ENCODE results near the gene IGF2. TPM values are rescaled to one million over a fixed set of nuclear protein-coding genes. Genes with fewer than 3 reads are reported as not detected.

The IGF2 gene
- total RNA-seq, 1 donor from 2014 or later = 11.7 TPM

- DNase-seq (ENCODE audit: low read depth) = no peak
- TF ChIP-seq, protein P1, sequence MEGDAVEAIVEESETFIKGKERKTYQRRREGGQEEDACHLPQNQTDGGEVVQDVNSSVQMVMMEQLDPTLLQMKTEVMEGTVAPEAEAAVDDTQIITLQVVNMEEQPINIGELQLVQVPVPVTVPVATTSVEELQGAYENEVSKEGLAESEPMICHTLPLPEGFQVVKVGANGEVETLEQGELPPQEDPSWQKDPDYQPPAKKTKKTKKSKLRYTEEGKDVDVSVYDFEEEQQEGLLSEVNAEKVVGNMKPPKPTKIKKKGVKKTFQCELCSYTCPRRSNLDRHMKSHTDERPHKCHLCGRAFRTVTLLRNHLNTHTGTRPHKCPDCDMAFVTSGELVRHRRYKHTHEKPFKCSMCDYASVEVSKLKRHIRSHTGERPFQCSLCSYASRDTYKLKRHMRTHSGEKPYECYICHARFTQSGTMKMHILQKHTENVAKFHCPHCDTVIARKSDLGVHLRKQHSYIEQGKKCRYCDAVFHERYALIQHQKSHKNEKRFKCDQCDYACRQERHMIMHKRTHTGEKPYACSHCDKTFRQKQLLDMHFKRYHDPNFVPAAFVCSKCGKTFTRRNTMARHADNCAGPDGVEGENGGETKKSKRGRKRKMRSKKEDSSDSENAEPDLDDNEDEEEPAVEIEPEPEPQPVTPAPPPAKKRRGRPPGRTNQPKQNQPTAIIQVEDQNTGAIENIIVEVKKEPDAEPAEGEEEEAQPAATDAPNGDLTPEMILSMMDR (conservative IDR thresholded peaks at IDR 0.05; ENCODE audit: low read depth, low read length) = no peak
Observed at GRCh38 chr11:2146051-2146450, 6.9 kb upstream of the IGF2 start.

DNA sequence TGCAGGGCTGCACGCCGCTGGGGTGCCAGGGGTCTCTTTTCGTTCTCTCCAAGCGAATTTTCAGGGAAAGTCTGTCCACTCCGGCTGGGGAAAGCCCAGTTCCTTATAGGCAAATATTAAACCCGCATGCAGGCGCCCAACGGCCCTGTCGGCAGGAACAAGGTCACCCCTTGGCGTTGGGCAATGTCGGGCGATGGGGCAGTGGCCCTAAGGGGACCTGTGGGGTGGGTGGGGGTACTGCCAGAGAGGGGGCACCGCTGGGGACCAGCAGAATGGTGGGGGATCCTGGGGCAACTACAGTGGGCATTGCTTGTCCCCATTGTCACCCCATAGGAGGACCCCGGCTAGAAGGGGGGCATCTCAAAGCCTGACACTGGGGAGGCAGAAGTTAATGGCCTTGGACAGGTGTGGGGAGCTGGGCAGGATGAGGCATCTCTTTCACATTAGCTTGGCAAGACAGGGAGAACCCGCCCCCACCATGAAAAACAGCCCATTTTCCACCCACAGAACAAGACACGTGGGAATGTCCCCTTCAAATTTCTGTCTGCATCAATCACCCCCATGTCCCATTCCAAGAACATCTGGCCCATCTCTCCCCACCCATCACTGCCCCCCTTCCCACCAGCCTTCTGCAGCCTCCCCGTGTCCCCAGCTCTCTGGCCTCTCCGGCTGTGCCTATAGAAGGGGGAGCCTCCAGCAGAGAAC, 5.5 kb upstream of the IGF2 start:
- H3K4me3 ChIP-seq (ENCODE audit: low read depth, low read length) = no peak overlapping the region

More at GRCh38 chr11:2146051-2146450, 6.9 kb upstream of the IGF2 start:
- no peak overlapping the region for H3K4me3 ChIP-seq (ENCODE audit: low read depth, low read length)

DNA sequence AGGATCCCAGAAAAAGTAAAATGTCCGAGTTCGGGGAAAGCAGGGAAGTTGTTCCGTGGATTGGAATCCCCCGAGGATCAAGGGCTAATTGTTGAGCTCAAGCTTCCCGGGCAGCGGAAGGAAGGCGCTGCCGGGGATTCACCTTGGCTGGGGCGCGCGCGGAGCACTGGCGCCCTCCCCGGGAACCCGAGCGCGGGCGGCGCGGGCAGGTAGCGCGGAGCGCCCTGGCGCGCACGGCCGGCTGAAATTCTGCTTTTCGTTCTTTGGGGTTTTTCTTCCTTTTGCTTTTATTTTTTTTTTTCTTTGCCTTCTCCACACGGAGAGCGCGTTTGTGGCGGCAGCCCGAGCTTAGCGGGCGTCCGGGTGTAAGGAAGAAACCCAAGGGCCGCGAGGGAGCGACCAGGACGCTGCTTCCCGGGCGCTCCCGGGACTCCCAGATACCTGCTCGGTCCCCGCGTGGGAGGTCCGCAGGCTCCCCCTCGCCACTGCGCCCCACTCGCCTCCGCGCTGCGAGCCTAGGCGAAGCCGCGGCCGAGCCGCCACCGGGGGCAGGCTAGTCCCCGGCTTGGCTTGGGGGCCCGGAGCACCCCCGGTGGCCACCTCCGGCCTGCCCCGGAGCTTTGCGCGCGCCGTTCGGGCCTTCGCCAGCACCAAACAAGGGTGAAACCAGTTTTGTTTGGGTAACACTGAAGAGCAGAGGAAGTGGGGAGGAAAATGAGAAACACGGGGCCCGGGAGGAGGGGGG, 4.8 kb upstream of the IGF2 start:
- TF ChIP-seq, protein P1 (conservative IDR thresholded peaks at IDR 0.05; ENCODE audit: low read depth, low read length) = no peak
- no peak for DNase-seq (ENCODE audit: low read depth)

More for the DNA sequence above, 5.5 kb upstream of the IGF2 start:
- TF ChIP-seq, protein P1 (conservative IDR thresholded peaks at IDR 0.05; ENCODE audit: low read depth, low read length) = no peak
- DNase-seq (ENCODE audit: low read depth) = no peak

GRCh38 chr11:2143477-2143798, 4.2 kb upstream of the IGF2 start:
- TF ChIP-seq, protein P1 (conservative IDR thresholded peaks at IDR 0.05; ENCODE audit: low read depth, low read length) = no peak
- DNase-seq (ENCODE audit: low read depth) = no peak
- no peak overlapping the region for H3K4me3 ChIP-seq (ENCODE audit: low read depth, low read length)

More for the DNA sequence above, 4.8 kb upstream of the IGF2 start:
- H3K4me3 ChIP-seq (ENCODE audit: low read depth, low read length) = no peak overlapping the region

DNA sequence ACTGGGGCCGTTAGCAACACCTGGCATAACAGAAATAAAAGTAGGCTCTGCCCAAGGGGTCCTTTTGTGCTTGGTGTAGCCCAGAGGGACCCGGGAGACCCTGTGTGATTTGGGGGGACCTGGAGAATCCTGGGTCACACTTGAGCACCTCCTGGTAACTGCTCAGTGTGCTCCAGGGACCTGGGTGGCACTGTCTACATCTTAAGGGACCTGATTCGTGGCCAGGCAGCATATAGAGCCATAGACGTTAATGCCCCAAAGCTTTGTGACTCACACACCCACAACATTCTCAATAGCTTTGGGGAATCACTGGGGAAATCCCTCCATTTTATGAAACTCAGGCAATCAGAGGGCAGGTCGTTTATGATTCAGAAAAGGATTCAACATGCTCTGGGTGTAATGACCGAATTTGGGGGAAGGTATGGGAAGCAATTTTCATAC, 3.6 kb upstream of the IGF2 start:
- DNase-seq (ENCODE audit: low read depth) = no peak
- TF ChIP-seq, protein P1 (conservative IDR thresholded peaks at IDR 0.05; ENCODE audit: low read depth, low read length) = no peak

DNA sequence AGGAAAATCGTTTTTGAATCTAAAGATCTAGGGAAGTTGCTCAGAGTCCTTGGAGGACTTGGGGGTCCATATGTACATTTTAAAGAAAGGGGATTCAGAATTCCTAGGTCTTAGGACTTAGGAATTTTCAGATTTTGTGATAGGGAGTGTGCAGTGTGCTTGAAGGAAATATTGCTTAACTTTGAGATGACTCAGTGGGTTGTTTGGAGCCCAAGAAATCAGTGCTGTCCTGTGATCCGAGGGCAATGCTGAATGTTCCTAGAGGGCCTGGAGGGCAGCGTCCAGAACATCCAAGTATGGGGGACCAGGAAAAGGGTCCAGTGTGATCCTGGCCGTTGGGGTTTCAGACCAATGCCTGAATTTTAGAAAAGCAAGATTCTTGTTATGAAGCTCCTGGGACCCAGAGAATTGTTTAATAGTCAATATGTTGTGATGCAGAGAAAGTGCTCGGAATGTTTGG, 3.1 kb upstream of the IGF2 start:
- no peak overlapping the region for H3K4me3 ChIP-seq (ENCODE audit: low read depth, low read length)
- peak; percentile 13 for DNase-seq (ENCODE audit: low read depth)
- TF ChIP-seq, protein P1 (conservative IDR thresholded peaks at IDR 0.05; ENCODE audit: low read depth, low read length) = no peak

More for the DNA sequence above, 3.6 kb upstream of the IGF2 start:
- H3K4me3 ChIP-seq (ENCODE audit: low read depth, low read length) = no peak overlapping the region
